ENCODE results near the gene PSRC1. TPM values are rescaled to one million over a fixed set of nuclear protein-coding genes. Genes with fewer than 3 reads are reported as not detected.

The PSRC1 gene
- polyA plus RNA-seq (2013, experiment 1 of 4) = 69.0 TPM
- 61.2 TPM for polyA plus RNA-seq (2013, experiment 2 of 4)
- polyA plus RNA-seq (2013, experiment 3 of 4) = 62.7 TPM
- 68.0 TPM for polyA plus RNA-seq (2013, experiment 4 of 4)

DNA sequence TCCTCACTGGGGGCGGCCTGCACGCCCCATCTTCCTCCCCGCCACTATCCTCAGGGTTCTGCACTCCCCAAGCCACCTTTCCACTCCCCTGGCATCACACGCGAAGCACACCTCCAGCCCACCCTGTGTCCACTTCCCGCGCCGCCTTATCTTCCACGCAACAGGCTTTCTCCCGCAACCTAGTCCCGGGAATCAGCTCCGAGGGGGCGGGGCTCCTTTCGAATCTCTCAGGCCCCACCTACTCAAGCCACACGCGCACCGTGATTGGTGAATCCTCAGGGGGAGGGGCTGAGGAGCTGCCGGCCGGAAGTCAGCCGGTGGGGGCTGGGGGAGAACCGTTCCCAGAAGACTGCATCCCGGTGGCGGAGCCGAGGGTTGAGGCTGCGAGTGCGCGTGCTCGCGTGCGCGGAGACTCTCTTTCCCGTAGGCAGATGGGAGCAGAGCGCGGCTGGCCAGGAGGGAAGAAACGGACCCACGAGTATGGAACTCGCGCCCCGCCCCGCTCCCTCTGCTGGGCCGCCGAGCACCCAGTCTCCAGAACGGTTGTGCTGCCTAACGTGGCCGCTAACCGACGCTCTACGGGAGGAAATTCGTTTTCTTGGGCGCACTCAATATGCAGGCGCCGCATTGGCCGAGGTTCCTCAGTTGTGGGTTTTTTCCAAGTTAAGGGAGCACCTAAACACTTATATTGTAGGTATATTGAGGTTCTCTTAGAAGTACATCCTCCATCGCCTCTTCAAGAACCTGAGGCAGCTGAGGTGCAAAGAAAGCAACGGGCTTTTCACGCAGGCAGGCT, at the start of gene PSRC1:
TSS of gene PSRC1 (minus strand) at position 194 of the 796 bp plus-strand sequence.
- 3% methylated on average over 56 of the region's 56 CpGs for WGBS, 2 experiments
- H3K9me3 ChIP-seq (ENCODE audit: control insufficient read depth, low read length) = no peaks in the 10 kb centered on the region
- H3K4me1 ChIP-seq (ENCODE audit: control insufficient read depth, insufficient read depth, low read length) = peaks cover 7% of the 10 kb centered on the region
- H3K36me3 ChIP-seq (ENCODE audit: control insufficient read depth, insufficient read depth, low read length) = peaks cover 9% of the 10 kb centered on the region
- peak within 1 kb of the TSS; percentile 85 for H3K4me3 ChIP-seq (ENCODE audit: insufficient read depth, low read depth, low read length)
- H3K27me3 ChIP-seq (ENCODE audit: control insufficient read depth, insufficient read depth, low read length, poor library complexity, severe bottlenecking) = no peaks in the 10 kb centered on the region
- no peak within 1 kb of the TSS for H3K27ac ChIP-seq (ENCODE audit: insufficient read depth, low read depth, low read length, poor library complexity, severe bottlenecking)

DNA sequence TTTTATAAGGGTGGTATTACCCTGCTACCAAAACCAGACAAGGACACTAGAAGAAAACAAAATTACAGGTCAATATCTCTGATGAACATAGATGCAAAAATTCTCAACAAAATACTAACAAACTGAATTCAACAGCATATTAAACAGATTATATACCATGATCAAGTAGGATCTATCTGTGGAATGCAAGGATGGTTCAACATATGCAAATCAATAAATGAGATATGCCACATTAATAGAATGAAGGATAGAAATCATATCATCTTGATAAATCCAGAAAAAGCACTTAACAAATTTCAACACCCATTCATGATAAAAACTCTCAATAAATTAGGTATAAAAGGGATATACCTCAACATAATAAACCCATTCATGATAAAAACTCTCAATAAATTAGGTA, 48.2 kb upstream of the PSRC1 start:
- no peaks in the 10 kb centered on the region for H3K9me3 ChIP-seq (ENCODE audit: control insufficient read depth, low read length)
- no peak overlapping the region for H3K4me3 ChIP-seq (ENCODE audit: insufficient read depth, low read depth, low read length)
- H3K27me3 ChIP-seq (ENCODE audit: control insufficient read depth, insufficient read depth, low read length, poor library complexity, severe bottlenecking) = no peaks in the 10 kb centered on the region
- no peak overlapping the region for H3K27ac ChIP-seq (ENCODE audit: insufficient read depth, low read depth, low read length, poor library complexity, severe bottlenecking)
- H3K36me3 ChIP-seq (ENCODE audit: control insufficient read depth, insufficient read depth, low read length) = peaks cover 19% of the 10 kb centered on the region
- no peaks in the 10 kb centered on the region for H3K4me1 ChIP-seq (ENCODE audit: control insufficient read depth, insufficient read depth, low read length)

DNA sequence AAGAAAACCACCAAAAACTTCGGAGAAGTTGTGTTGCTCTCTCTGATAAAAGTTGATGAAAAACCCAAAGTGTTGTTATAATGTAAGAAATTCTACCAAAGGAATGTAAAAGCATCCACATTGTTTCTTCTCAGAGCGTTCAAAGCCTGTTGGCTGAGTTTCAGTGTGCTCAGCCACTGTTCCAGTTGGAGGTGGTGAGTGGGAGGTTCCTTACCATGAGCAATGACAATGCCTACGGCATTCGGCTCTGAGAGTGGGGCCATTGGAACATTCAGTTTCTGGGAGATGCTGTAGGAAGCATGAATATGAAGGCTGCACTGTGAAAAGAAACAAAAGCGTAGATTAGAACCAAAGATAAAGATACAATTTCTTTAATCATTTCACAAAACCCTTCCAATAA, 44.3 kb upstream of the PSRC1 start:
- H3K4me1 ChIP-seq (ENCODE audit: control insufficient read depth, insufficient read depth, low read length) = no peaks in the 10 kb centered on the region
- H3K4me3 ChIP-seq (ENCODE audit: insufficient read depth, low read depth, low read length) = no peak overlapping the region
- no peaks in the 10 kb centered on the region for H3K27me3 ChIP-seq (ENCODE audit: control insufficient read depth, insufficient read depth, low read length, poor library complexity, severe bottlenecking)
- 85 to 96% methylated on average over 5 of the region's 5 CpGs for WGBS, 2 experiments
- peaks cover under 1% of the 10 kb centered on the region for H3K36me3 ChIP-seq (ENCODE audit: control insufficient read depth, insufficient read depth, low read length)
- H3K9me3 ChIP-seq (ENCODE audit: control insufficient read depth, low read length) = no peaks in the 10 kb centered on the region
- H3K27ac ChIP-seq (ENCODE audit: insufficient read depth, low read depth, low read length, poor library complexity, severe bottlenecking) = no peak overlapping the region

DNA sequence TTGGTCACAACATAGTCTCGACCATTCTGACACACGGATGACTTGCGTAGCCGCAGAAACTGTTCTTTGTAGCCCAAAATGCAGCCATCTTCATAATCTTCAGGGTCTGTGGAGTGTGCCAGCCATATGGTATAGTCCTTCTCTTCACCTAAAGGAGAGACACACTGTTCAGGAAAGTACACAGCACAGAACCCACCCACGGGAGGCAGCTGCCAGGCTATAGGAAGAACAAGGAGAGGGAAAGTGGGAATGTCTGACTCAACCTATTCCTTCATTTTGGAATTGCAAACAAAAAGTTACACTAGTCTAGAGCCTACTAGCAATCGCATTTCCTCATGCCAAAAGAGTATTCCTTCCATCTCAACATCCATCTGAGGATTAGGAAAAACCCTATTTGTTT, 40.0 kb upstream of the PSRC1 start:
- Histone ChIP-seq H3K27me3 (ENCODE audit: control insufficient read depth, insufficient read depth, low read length, poor library complexity, severe bottlenecking) (no peaks in the 10 kb centered on the region), H3K4me1 (ENCODE audit: control insufficient read depth, insufficient read depth, low read length) (no peaks in the 10 kb centered on the region), H3K4me3 (ENCODE audit: insufficient read depth, low read depth, low read length) (no peak overlapping the region), H3K9me3 (ENCODE audit: control insufficient read depth, low read length) (no peaks in the 10 kb centered on the region), H3K27ac (ENCODE audit: insufficient read depth, low read depth, low read length, poor library complexity, severe bottlenecking) (no peak overlapping the region), H3K36me3 (ENCODE audit: control insufficient read depth, insufficient read depth, low read length) (peaks cover 3% of the 10 kb centered on the region)
- WGBS, 2 experiments = 92 to 96% methylated on average over 6 of the region's 6 CpGs

DNA sequence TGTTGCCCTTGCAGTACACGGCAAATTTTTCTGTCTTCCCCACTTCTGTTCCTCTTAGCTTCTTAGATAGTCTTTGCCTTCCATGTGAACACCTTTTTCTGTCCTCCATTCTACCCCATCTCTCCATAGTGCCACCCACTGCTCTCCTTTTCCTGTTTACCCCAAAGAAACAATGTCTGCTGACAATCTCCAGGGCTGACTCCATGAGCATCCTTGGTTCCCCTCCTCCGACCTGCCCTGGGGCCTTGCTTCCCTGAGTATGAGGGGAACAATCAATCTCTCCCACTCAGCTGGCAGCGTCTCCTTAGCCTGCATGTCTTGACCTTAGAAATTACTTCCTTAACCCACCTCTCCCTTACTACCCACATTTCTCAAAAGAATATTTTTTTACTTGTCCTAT, 36.2 kb upstream of the PSRC1 start:
- H3K27me3 ChIP-seq (ENCODE audit: control insufficient read depth, insufficient read depth, low read length, poor library complexity, severe bottlenecking) = no peaks in the 10 kb centered on the region
- H3K27ac ChIP-seq (ENCODE audit: insufficient read depth, low read depth, low read length, poor library complexity, severe bottlenecking) = no peak overlapping the region
- no peaks in the 10 kb centered on the region for H3K9me3 ChIP-seq (ENCODE audit: control insufficient read depth, low read length)
- WGBS, 2 experiments = 78 to 79% methylated on average over 3 of the region's 3 CpGs
- no peaks in the 10 kb centered on the region for H3K4me1 ChIP-seq (ENCODE audit: control insufficient read depth, insufficient read depth, low read length)
- peaks cover 10% of the 10 kb centered on the region for H3K36me3 ChIP-seq (ENCODE audit: control insufficient read depth, insufficient read depth, low read length)
- no peak overlapping the region for H3K4me3 ChIP-seq (ENCODE audit: insufficient read depth, low read depth, low read length)

DNA sequence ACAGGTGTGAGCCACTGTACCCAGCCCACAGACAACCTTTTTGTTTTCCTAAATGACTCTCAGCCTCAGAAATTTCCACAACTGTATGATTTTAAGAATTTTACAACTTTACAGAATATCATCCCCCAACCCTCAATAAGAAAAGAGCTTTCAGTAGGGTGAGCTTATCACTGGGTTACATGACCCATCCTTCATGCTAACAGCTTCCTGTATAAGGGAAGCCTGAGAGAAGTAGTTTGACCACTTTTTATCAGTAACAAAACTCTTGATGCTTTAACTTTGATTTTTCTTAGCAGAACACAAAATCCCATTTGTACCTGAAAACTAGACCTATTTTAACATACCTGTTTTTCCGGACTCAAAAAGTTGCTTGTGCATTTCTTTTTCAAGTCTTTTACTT, 33.6 kb upstream of the PSRC1 start:
- H3K36me3 ChIP-seq (ENCODE audit: control insufficient read depth, insufficient read depth, low read length) = peaks cover 16% of the 10 kb centered on the region
- H3K9me3 ChIP-seq (ENCODE audit: control insufficient read depth, low read length) = no peaks in the 10 kb centered on the region
- no peaks in the 10 kb centered on the region for H3K4me1 ChIP-seq (ENCODE audit: control insufficient read depth, insufficient read depth, low read length)
- H3K27me3 ChIP-seq (ENCODE audit: control insufficient read depth, insufficient read depth, low read length, poor library complexity, severe bottlenecking) = no peaks in the 10 kb centered on the region
- H3K27ac ChIP-seq (ENCODE audit: insufficient read depth, low read depth, low read length, poor library complexity, severe bottlenecking) = no peak overlapping the region
- 88 to 98% methylated on average over 1 of the region's 1 CpG for WGBS, 2 experiments
- no peak overlapping the region for H3K4me3 ChIP-seq (ENCODE audit: insufficient read depth, low read depth, low read length)

- 92 to 99% methylated on average over 4 of the region's 4 CpGs for WGBS, 2 experiments
- Histone ChIP-seq H3K4me1 (ENCODE audit: control insufficient read depth, insufficient read depth, low read length) (no peaks in the 10 kb centered on the region), H3K36me3 (ENCODE audit: control insufficient read depth, insufficient read depth, low read length) (peaks cover 13% of the 10 kb centered on the region), H3K27me3 (ENCODE audit: control insufficient read depth, insufficient read depth, low read length, poor library complexity, severe bottlenecking) (no peaks in the 10 kb centered on the region), H3K27ac (ENCODE audit: insufficient read depth, low read depth, low read length, poor library complexity, severe bottlenecking) (no peak overlapping the region), H3K9me3 (ENCODE audit: control insufficient read depth, low read length) (no peaks in the 10 kb centered on the region), H3K4me3 (ENCODE audit: insufficient read depth, low read depth, low read length) (no peak overlapping the region)
These were observed 32.3 kb upstream of the PSRC1 start for GRCh38 chr1:109315288-109315687.

DNA sequence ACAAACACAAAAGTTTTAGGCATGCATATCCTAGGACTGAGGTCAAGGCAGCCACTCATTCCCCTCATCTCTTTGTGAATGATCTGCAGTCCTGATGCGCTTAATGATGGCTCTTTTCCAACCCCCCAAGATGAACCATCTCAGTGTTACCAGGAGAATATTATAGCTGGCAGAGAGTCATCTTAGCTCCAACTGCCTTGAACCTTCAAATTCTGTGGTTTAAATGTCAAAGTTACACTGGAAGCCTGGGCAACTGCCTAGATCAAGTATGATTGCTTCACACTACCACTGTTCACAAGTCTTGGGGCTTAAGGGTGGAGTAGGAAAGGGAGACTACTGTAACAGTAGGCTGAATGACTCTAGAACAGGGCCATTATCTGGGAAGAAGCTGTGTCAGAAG, 31.9 kb upstream of the PSRC1 start:
- Histone ChIP-seq H3K4me1 (ENCODE audit: control insufficient read depth, insufficient read depth, low read length) (no peaks in the 10 kb centered on the region), H3K27me3 (ENCODE audit: control insufficient read depth, insufficient read depth, low read length, poor library complexity, severe bottlenecking) (no peaks in the 10 kb centered on the region), H3K9me3 (ENCODE audit: control insufficient read depth, low read length) (no peaks in the 10 kb centered on the region), H3K36me3 (ENCODE audit: control insufficient read depth, insufficient read depth, low read length) (peaks cover 13% of the 10 kb centered on the region), H3K27ac (ENCODE audit: insufficient read depth, low read depth, low read length, poor library complexity, severe bottlenecking) (no peak overlapping the region), H3K4me3 (ENCODE audit: insufficient read depth, low read depth, low read length) (no peak overlapping the region)
- 98 to 100% methylated on average over 1 of the region's 1 CpG for WGBS, 2 experiments

DNA sequence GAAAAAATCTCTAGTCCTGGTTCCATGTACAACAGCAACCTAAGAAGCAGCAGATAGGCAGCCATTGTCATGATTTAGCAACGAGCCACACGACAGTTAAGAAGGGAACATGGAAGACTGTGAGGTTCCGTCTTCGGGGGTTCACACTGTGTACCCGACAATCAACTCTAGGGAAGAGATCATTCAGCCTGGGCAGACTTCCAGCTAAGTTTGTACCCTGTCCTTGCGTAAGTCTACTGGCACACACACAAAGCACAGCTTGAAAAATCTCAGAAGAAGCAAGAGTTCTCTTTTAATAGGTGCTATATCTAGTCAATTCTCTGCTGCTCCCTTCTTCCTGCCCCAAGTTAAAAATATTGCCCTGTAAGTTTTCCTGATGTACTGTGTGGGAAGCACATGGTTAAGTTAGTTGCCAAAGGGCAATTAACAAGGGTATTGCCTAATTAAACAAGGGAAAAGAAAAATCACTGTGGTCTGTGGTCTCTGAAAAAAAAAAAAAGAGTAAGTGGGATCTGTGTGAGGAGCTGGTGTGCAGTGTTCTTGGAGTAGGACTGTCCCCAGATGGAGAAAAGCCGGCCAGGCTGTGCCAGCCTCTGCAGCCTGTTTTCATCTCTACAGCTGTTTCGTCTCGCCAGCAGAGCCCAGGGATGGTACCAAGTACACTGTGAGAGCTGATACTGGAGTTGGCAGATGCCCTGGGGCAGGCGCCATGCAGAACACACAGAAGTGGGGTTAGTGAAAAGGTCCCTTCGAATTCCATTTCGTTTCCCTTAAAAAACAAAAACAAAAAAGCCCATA, 30.2 kb upstream of the PSRC1 start:
- H3K36me3 ChIP-seq (ENCODE audit: control insufficient read depth, insufficient read depth, low read length) = peaks cover 13% of the 10 kb centered on the region
- WGBS, 2 experiments = 88 to 95% methylated on average over 12 of the region's 12 CpGs
- H3K27me3 ChIP-seq (ENCODE audit: control insufficient read depth, insufficient read depth, low read length, poor library complexity, severe bottlenecking) = no peaks in the 10 kb centered on the region
- H3K4me3 ChIP-seq (ENCODE audit: insufficient read depth, low read depth, low read length) = no peak overlapping the region
- no peaks in the 10 kb centered on the region for H3K4me1 ChIP-seq (ENCODE audit: control insufficient read depth, insufficient read depth, low read length)
- H3K9me3 ChIP-seq (ENCODE audit: control insufficient read depth, low read length) = no peaks in the 10 kb centered on the region
- no peak overlapping the region for H3K27ac ChIP-seq (ENCODE audit: insufficient read depth, low read depth, low read length, poor library complexity, severe bottlenecking)

- H3K4me1 ChIP-seq (ENCODE audit: control insufficient read depth, insufficient read depth, low read length) = peaks cover 3% of the 10 kb centered on the region
- H3K9me3 ChIP-seq (ENCODE audit: control insufficient read depth, low read length) = no peaks in the 10 kb centered on the region
- no peak overlapping the region for H3K27ac ChIP-seq (ENCODE audit: insufficient read depth, low read depth, low read length, poor library complexity, severe bottlenecking)
- H3K36me3 ChIP-seq (ENCODE audit: control insufficient read depth, insufficient read depth, low read length) = peaks cover 10% of the 10 kb centered on the region
- WGBS, 2 experiments = 96 to 100% methylated on average over 2 of the region's 2 CpGs
- no peak overlapping the region for H3K4me3 ChIP-seq (ENCODE audit: insufficient read depth, low read depth, low read length)
- no peaks in the 10 kb centered on the region for H3K27me3 ChIP-seq (ENCODE audit: control insufficient read depth, insufficient read depth, low read length, poor library complexity, severe bottlenecking)
These were observed 29.3 kb upstream of the PSRC1 start for GRCh38 chr1:109312246-109312645.
